ENCODE results near the gene USP48. TPM values are rescaled to one million over a fixed set of nuclear protein-coding genes. Genes with fewer than 3 reads are reported as not detected.

Gene USP48
- total and polyA plus RNA-seq, 2 of the 13 experiments (the other 11 are each of a cell fraction or from before 2014, with no cell fraction given), result 30.4 to 30.7 TPM

DNA sequence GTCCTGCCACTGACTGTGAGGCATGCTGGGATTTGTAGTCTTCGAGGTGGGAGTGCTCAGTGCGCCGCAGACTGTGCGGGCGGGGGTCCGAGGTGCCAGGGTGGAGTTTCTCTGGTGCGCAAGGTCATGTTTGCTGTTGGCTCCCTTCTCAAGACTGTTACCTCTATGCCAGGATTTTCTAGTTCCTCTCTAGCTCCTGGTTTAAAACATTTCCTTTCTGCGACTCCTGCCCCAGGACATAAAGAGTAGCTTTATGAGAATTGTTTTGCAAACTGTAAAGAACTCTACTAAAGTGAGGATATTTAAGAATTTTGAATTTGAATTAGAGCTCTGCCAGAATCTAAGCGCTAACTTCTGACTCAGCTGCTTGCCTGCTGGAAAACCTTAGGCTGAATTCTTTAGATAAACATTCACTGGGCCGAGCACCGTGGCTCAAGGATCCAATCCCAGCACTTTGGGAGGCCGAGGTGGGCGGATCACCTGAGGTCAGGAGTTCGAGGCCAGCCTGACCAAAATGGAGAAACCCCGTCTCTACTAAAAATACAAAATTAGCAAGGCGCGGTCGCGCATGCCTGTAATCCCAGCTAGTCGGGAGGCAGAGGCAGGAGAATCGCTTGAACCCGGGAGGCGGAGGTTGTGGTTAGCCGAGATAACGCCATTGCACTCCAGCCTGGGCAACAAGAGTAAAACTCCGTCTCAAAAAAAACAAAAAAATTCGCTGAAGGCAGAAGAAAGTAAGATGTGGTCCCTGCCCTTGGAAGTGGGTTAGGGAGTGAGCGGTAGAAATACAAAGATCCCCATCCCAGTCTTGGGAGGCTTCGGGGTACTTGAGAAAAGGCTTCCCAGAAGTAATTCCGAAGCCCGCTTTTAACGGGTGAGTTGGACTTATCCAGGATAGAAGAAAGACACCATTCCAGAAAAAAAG, 992 bp upstream of the USP48 start (continued):
- TF ChIP-seq, protein P1, sequence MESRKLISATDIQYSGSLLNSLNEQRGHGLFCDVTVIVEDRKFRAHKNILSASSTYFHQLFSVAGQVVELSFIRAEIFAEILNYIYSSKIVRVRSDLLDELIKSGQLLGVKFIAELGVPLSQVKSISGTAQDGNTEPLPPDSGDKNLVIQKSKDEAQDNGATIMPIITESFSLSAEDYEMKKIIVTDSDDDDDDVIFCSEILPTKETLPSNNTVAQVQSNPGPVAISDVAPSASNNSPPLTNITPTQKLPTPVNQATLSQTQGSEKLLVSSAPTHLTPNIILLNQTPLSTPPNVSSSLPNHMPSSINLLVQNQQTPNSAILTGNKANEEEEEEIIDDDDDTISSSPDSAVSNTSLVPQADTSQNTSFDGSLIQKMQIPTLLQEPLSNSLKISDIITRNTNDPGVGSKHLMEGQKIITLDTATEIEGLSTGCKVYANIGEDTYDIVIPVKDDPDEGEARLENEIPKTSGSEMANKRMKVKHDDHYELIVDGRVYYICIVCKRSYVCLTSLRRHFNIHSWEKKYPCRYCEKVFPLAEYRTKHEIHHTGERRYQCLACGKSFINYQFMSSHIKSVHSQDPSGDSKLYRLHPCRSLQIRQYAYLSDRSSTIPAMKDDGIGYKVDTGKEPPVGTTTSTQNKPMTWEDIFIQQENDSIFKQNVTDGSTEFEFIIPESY (CRISPR knock-in tag; IDR thresholded peaks at IDR 0.05), result 0 out of 2 replicates have a peak, but pooled peaks have one; percentile 1
- TF ChIP-seq IRF2 (CRISPR knock-in tag; IDR thresholded peaks at IDR 0.05), result peak; percentile 99
- TF ChIP-seq RBAK (CRISPR knock-in tag; IDR thresholded peaks at IDR 0.05), result no peak
- TF ChIP-seq, protein P2, sequence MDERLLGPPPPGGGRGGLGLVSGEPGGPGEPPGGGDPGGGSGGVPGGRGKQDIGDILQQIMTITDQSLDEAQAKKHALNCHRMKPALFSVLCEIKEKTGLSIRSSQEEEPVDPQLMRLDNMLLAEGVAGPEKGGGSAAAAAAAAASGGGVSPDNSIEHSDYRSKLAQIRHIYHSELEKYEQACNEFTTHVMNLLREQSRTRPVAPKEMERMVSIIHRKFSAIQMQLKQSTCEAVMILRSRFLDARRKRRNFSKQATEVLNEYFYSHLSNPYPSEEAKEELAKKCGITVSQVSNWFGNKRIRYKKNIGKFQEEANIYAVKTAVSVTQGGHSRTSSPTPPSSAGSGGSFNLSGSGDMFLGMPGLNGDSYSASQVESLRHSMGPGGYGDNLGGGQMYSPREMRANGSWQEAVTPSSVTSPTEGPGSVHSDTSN (CRISPR knock-in tag; IDR thresholded peaks at IDR 0.05), result 0 out of 2 replicates have a peak, but pooled peaks have one; percentile 33
- TF ChIP-seq, protein P3, sequence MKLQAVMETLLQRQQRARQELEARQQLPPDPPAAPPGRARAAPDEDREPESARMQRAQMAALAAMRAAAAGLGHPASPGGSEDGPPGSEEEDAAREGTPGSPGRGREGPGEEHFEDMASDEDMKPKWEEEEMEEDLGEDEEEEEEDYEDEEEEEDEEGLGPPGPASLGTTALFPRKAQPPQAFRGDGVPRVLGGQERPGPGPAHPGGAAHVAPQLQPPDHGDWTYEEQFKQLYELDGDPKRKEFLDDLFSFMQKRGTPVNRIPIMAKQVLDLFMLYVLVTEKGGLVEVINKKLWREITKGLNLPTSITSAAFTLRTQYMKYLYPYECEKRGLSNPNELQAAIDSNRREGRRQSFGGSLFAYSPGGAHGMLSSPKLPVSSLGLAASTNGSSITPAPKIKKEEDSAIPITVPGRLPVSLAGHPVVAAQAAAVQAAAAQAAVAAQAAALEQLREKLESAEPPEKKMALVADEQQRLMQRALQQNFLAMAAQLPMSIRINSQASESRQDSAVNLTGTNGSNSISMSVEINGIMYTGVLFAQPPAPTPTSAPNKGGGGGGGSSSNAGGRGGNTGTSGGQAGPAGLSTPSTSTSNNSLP (IDR thresholded peaks at IDR 0.05; ENCODE audit: low read depth, low read length), result no peak
- TF ChIP-seq, protein P4, sequence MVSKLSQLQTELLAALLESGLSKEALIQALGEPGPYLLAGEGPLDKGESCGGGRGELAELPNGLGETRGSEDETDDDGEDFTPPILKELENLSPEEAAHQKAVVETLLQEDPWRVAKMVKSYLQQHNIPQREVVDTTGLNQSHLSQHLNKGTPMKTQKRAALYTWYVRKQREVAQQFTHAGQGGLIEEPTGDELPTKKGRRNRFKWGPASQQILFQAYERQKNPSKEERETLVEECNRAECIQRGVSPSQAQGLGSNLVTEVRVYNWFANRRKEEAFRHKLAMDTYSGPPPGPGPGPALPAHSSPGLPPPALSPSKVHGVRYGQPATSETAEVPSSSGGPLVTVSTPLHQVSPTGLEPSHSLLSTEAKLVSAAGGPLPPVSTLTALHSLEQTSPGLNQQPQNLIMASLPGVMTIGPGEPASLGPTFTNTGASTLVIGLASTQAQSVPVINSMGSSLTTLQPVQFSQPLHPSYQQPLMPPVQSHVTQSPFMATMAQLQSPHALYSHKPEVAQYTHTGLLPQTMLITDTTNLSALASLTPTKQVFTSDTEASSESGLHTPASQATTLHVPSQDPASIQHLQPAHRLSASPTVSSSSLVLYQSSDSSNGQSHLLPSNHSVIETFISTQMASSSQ (IDR thresholded peaks at IDR 0.05; ENCODE audit: low read depth), result no peak
- TF ChIP-seq, protein P4 (CRISPR knock-in tag; IDR thresholded peaks at IDR 0.05; ENCODE audit: borderline replicate concordance), result no peak
- no peak for TF ChIP-seq SP1 (IDR thresholded peaks at IDR 0.05)
- TF ChIP-seq SP1 (CRISPR knock-in tag; IDR thresholded peaks at IDR 0.05), result 0 out of 2 replicates have a peak, but pooled peaks have one; percentile 58
- TF ChIP-seq, protein P5, sequence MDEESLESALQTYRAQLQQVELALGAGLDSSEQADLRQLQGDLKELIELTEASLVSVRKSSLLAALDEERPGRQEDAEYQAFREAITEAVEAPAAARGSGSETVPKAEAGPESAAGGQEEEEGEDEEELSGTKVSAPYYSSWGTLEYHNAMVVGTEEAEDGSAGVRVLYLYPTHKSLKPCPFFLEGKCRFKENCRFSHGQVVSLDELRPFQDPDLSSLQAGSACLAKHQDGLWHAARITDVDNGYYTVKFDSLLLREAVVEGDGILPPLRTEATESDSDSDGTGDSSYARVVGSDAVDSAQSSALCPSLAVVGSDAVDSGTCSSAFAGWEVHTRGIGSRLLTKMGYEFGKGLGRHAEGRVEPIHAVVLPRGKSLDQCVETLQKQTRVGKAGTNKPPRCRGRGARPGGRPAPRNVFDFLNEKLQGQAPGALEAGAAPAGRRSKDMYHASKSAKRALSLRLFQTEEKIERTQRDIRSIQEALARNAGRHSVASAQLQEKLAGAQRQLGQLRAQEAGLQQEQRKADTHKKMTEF (CRISPR knock-in tag; IDR thresholded peaks at IDR 0.05), result peak; percentile 36; the same call in 1 of the 2 replicates
- TF ChIP-seq ZNF891 (CRISPR knock-in tag; IDR thresholded peaks at IDR 0.05), result no peak
- TF ChIP-seq GTF3A (CRISPR knock-in tag; conservative IDR thresholded peaks at IDR 0.05), result no peak
- TF ChIP-seq, protein P6, sequence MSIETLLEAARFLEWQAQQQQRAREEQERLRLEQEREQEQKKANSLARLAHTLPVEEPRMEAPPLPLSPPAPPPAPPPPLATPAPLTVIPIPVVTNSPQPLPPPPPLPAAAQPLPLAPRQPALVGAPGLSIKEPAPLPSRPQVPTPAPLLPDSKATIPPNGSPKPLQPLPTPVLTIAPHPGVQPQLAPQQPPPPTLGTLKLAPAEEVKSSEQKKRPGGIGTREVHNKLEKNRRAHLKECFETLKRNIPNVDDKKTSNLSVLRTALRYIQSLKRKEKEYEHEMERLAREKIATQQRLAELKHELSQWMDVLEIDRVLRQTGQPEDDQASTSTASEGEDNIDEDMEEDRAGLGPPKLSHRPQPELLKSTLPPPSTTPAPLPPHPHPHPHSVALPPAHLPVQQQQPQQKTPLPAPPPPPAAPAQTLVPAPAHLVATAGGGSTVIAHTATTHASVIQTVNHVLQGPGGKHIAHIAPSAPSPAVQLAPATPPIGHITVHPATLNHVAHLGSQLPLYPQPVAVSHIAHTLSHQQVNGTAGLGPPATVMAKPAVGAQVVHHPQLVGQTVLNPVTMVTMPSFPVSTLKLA (IDR thresholded peaks at IDR 0.05), result peak; percentile 14; the same call in 1 of the 2 replicates
- peak; percentile 7; the same call in 1 of the 2 replicates for TF ChIP-seq KMT2A (CRISPR knock-in tag; IDR thresholded peaks at IDR 0.05)
- peak; percentile 73; the same call in 1 of the 2 replicates for TF ChIP-seq SAP130 (CRISPR knock-in tag; IDR thresholded peaks at IDR 0.05; ENCODE audit: low read depth)
- TF ChIP-seq HCFC1 (IDR thresholded peaks at IDR 0.05; ENCODE audit: low read depth, low read length), result peak; percentile 100
